SK-N-MC (cell line): Measurements from ENCODE around the gene HYDIN.

Source experiments
- EZH2 ChIP-seq: fragments of 200-600 bp; sonication (generic); IDR thresholded peaks from one replicate; pipeline ENCODE4 v1.6.1; 2017; ENCODE audit warnings: antibody characterized with exemption
- POLR2AphosphoS5 ChIP-seq: IDR thresholded peaks from 2 replicates; pipeline ENCODE4 v1.6.1; 2012; ENCODE audit warnings: mild to moderate bottlenecking, low read depth, low read length, borderline replicate concordance

- no peak for TF ChIP-seq POLR2AphosphoS5
- no peak for TF ChIP-seq EZH2
Observed at GRCh38 chr16:70786020-70786755, 444.3 kb downstream of the HYDIN start.
